GM20000 (cell line): ENCODE measurements around the gene BACH2.

ENCODE experiments used
- DNase-seq: peaks from one replicate; pipeline ENCODE4 v3.0.0; 2012; ENCODE audit warnings: low spot score
- TF ChIP-seq, protein P1 (sequence below): IDR thresholded peaks from 2 replicates; pipeline ENCODE4 v1.5.1; 2012; ENCODE audit warnings: mild to moderate bottlenecking, control low read depth; ENCODE audit errors: extremely low read depth, missing control alignments

Gene BACH2

DNA sequence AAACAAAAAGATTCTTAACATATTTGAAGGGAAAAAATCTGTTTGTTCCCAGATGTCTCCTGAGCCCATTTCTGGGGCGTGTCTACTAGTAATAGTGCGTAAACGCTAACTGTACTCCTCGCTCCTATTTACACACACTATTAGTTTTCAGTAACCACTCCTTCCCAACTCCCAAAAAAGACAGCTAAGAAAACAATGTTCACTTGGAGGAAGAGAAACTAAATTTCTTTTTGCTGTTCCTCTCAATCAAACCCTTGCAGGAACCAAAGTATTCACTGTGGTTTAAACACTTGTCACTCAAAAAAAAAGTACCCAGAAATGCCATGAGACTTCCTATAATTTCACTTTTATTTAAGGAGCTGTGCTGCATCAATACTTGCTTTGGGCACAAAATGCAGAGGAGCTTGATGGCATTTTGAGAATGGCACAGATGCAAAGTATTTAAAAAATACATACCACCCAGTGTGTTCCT, 118.2 kb downstream of the BACH2 start:
- DNase-seq: no peak
- TF ChIP-seq, protein P1, sequence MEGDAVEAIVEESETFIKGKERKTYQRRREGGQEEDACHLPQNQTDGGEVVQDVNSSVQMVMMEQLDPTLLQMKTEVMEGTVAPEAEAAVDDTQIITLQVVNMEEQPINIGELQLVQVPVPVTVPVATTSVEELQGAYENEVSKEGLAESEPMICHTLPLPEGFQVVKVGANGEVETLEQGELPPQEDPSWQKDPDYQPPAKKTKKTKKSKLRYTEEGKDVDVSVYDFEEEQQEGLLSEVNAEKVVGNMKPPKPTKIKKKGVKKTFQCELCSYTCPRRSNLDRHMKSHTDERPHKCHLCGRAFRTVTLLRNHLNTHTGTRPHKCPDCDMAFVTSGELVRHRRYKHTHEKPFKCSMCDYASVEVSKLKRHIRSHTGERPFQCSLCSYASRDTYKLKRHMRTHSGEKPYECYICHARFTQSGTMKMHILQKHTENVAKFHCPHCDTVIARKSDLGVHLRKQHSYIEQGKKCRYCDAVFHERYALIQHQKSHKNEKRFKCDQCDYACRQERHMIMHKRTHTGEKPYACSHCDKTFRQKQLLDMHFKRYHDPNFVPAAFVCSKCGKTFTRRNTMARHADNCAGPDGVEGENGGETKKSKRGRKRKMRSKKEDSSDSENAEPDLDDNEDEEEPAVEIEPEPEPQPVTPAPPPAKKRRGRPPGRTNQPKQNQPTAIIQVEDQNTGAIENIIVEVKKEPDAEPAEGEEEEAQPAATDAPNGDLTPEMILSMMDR: no peak

- no peak for DNase-seq
- TF ChIP-seq, protein P1: no peak
These were observed 118.9 kb downstream of the BACH2 start for GRCh38 chr6:90177544-90178383.

DNA sequence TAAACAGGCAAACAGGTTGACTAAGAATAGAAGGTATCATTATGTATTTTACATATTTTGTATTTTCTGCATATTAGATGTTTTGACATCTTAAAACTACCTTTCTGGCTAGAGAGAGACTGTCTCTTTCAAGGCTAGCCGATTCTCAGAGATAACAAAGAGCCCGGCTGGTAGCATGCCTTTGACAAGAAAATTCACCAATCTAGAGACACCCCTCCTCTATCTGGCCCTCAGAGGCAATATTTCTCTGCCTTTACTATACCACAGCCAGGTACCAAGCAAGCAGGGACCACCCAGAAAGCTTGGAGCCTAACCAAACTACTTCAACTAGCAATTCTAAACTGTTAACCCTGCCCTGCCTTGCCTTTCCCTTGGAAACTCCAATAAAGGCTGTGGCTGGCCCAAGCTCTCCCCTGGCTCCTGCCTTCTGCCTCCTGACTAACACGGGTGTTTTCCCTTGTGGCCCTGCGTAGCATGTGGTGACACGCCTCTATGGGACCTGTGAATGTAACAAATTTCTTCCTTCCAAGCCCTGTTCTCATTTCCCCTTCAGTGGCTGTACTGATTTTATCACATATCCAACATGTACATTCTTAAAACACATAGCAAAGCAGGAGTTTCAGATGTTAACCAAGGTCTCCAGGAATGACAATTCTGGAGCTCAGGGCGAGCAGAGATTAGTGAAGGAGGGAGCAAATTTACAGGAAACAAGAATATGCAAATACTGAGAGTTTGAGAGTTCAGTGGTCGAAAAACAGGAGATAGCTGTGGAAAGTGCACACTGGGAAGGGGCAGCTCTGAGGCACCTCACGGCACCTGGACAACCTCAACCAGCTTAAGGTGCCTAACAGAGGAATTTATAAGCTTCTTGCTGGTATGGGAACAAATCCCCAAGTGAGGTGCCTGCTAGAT, 120.8 kb downstream of the BACH2 start:
- TF ChIP-seq, protein P1: no peak
- DNase-seq: peak; percentile 14

- TF ChIP-seq, protein P1: no peak
- DNase-seq: no peak
These were observed 123.2 kb downstream of the BACH2 start for GRCh38 chr6:90173262-90173925.

DNA sequence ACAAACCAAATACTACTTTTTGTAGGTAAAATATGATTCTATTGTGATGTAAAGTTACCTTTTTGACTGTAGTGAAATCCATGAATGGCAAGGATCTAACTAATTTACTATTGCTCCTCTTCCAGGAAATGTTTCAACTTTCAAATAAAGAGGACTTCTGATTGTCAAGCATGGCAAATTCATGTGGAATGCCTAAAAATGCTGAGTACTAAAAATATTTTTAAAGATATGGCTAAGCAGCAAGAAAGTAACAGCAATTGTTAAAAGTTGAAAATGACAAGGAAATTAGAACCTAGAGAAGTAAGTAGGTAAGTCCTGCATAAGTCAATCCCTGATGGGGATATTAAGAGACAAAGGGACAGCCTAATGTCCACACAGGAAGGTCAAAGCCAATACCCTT, 126.0 kb downstream of the BACH2 start:
- TF ChIP-seq, protein P1: no peak
- no peak for DNase-seq

- TF ChIP-seq, protein P1: no peak
- no peak for DNase-seq
These were observed 127.3 kb downstream of the BACH2 start for GRCh38 chr6:90169374-90169773.
